Liver (tissue), 9 donors: ENCODE results near the gene HOXA4. TPM values are rescaled to one million over a fixed set of nuclear protein-coding genes. Genes with fewer than 3 reads are reported as not detected.
A peak's percentile ranks its signal among the peaks of the same experiment; 100 is the strongest.

Experiments
- DNase-seq: peaks from one replicate; pipeline ENCODE4 v3.0.0-alpha.2; 2017; ENCODE audit warnings: low spot score
- H3K27ac ChIP-seq, 2 donors: one replicate each; pipeline ENCODE4 v1.7.0; 2013; ENCODE audit warnings: inconsistent platforms in 2 of 2, low read length in 2 of 2, control low read depth in 1 of 2, low read depth in 1 of 2, mild to moderate bottlenecking in 1 of 2
- H3K27me3 ChIP-seq, 4 donors: one replicate each; pipeline versions ENCODE4 v1.6.1 to v1.7.0; 2013; ENCODE audit warnings: low read length in 3 of 4, inconsistent platforms in 1 of 4, mild to moderate bottlenecking in 1 of 4, moderate library complexity in 1 of 4; ENCODE audit not compliant: control insufficient read depth in 4 of 4, insufficient read depth in 4 of 4
- H3K36me3 ChIP-seq, 4 donors: one replicate each; pipeline versions ENCODE4 v1.6.1 to v1.7.0; 2013; ENCODE audit warnings: low read length in 3 of 4, mild to moderate bottlenecking in 3 of 4, low read depth in 1 of 4, moderate library complexity in 1 of 4; ENCODE audit not compliant: control insufficient read depth in 4 of 4, insufficient read depth in 3 of 4
- H3K4me1 ChIP-seq, 4 donors: one replicate each; pipeline versions ENCODE4 v1.6.1 to v1.7.0; 2013; ENCODE audit warnings: low read length in 3 of 4, mild to moderate bottlenecking in 3 of 4, moderate library complexity in 1 of 4; ENCODE audit not compliant: control insufficient read depth in 4 of 4, insufficient read depth in 4 of 4
- H3K4me3 ChIP-seq, 3 donors: one replicate each; pipeline versions ENCODE4 v1.6.1 to v1.7.0; 2013; ENCODE audit warnings: low read length in 3 of 3, control low read depth in 1 of 3, low read depth in 1 of 3, mild to moderate bottlenecking in 1 of 3
- H3K9ac ChIP-seq, 2 donors: one replicate each; pipeline ENCODE4 v1.7.0; 2013; ENCODE audit warnings: low read length in 2 of 2, mild to moderate bottlenecking in 2 of 2, moderate library complexity in 2 of 2, control low read depth in 1 of 2, low read depth in 1 of 2
- H3K9me3 ChIP-seq, 4 donors: one replicate each; pipeline versions ENCODE4 v1.6.1 to v1.7.0; 2013; ENCODE audit warnings: low read length in 3 of 4; ENCODE audit not compliant: control insufficient read depth in 4 of 4
- CTCF ChIP-seq: fragments of 150-350 bp; IDR thresholded peaks from 2 replicates; pipeline ENCODE4 v1.5.1; 2017; ENCODE audit warnings: improper control_type of control experiment, low read depth, low read length; ENCODE audit not compliant: missing input control
- GABPA ChIP-seq, 2 donors: IDR thresholded peaks in 1 of 2; conservative IDR thresholded peaks in 1 of 2; 2 replicates each; pipeline ENCODE4 v1.6.1; 2016; ENCODE audit warnings: antibody characterized with exemption in 2 of 2, mild to moderate bottlenecking in 1 of 2, moderate library complexity in 1 of 2
- HNF4A ChIP-seq, 2 donors: conservative IDR thresholded peaks; 2 replicates each; pipeline ENCODE4 v1.6.1; 2016; ENCODE audit warnings: antibody characterized with exemption in 2 of 2, mild to moderate bottlenecking in 2 of 2
- HNF4G ChIP-seq: IDR thresholded peaks from 2 replicates; pipeline ENCODE4 v1.6.1; 2016; ENCODE audit warnings: antibody characterized with exemption
- MAX ChIP-seq: IDR thresholded peaks from 2 replicates; pipeline ENCODE4 v1.6.1; 2016; ENCODE audit warnings: antibody characterized with exemption
- REST ChIP-seq: IDR thresholded peaks from 2 replicates; pipeline ENCODE4 v1.6.1; 2016; ENCODE audit warnings: antibody characterized with exemption, mild to moderate bottlenecking
- RXRA ChIP-seq, 2 donors: IDR thresholded peaks; 2 replicates each; pipeline ENCODE4 v1.6.1; 2017 to 2018; ENCODE audit warnings: antibody characterized with exemption in 2 of 2, mild to moderate bottlenecking in 1 of 2
- SP1 ChIP-seq: IDR thresholded peaks from 2 replicates; pipeline ENCODE4 v1.6.1; 2018; ENCODE audit warnings: antibody characterized with exemption, mild to moderate bottlenecking
- TAF1 ChIP-seq: conservative IDR thresholded peaks from 2 replicates; pipeline ENCODE4 v1.6.1; 2016; ENCODE audit warnings: antibody characterized with exemption, mild to moderate bottlenecking
- ZBTB33 ChIP-seq: IDR thresholded peaks from 2 replicates; pipeline ENCODE4 v1.6.1; 2016; ENCODE audit warnings: antibody characterized with exemption
- WGBS: extraction: QIAGEN DNeasy Blood & Tissue Kit; methylation state at CpG from one replicate; pipeline ENCODE4 v1.1.7; 2013; 5-methylcytosine and 5-hydroxymethylcytosine counted together
- polyA plus RNA-seq, 2 donors: library from polyadenylated mRNA; stranded (reverse) in 1 of 2; unstranded in 1 of 2; fragments of 200-250 nt in 1 of 2; fragments of >200 nt in 1 of 2; fragmentation: Nextera tagmentation in 1 of 2; extraction: Ambion mirVana in 1 of 2; gene quantifications; one replicate each; pipeline versions ENCODE4 v1.2.1 to v1.2.3, GENCODE V29; 2013 to 2015
- total RNA-seq, 2 donors: library from RNA; depleted of rRNA; stranded (reverse); fragments of >200 nt; gene quantifications; one replicate each; pipeline ENCODE4 v1.2.3, GENCODE V29; 2014
- donor health status: healthy.
- donor health status: healthy.
- donor health status: healthy.
- donor health status: healthy.
- donor health status: healthy.

Gene HOXA4
- total RNA-seq, result under 1 TPM; 0.17 to 0.28 TPM
- polyA plus RNA-seq, result 1 to 10 TPM in 1 of 2 donors, under 1 TPM in 1; 0.32 to 1.1 TPM

- peak; percentile 83 for DNase-seq
- Histone ChIP-seq H3K27me3 (peaks cover 0 to 21% (median 8%) of the 10 kb centered on the region in 4 donors), H3K4me1 (peaks cover 0 to 9% (median 1%) of the 10 kb centered on the region in 4 donors), H3K27ac (peak within 1 kb of the TSS; percentile 63 to 70), H3K9ac (no peak within 1 kb of the TSS), H3K9me3 (peaks cover 0 to 2% (median 0%) of the 10 kb centered on the region in 4 donors), H3K4me3 (peak within 1 kb of the TSS; percentile 30 to 57 (median 49)), H3K36me3 (no peaks in the 10 kb centered on the region)
- TF ChIP-seq REST, result no peak
- peak; percentile 20 for TF ChIP-seq SP1
- 10% methylated on average over 67 of the region's 67 CpGs for WGBS
These were observed at the start of gene HOXA4 for GRCh38 chr7:27130540-27131389. Gene HOXA4 (minus strand): TSS chr7:27130757. CDS start chr7:27130733, 24 bp downstream.

GRCh38 chr7:27179503-27180430 is 49.2 kb upstream of the HOXA4 start:
- Histone ChIP-seq H3K4me3 (no peak overlapping the region), H3K4me1 (peaks cover 2 to 19% (median 13%) of the 10 kb centered on the region in 4 donors), H3K27me3 (peaks cover 18 to 68% (median 24%) of the 10 kb centered on the region in 4 donors), H3K36me3 (no peaks in the 10 kb centered on the region), H3K9ac (no peak overlapping the region), H3K9me3 (peaks cover 0 to 1% (median 0%) of the 10 kb centered on the region in 4 donors), H3K27ac (no peak overlapping the region)
- TF ChIP-seq GABPA (IDR thresholded peaks at IDR 0.05 in 1 of 2, conservative IDR thresholded peaks at IDR 0.05 in 1 of 2), result no peak
- no peak for TF ChIP-seq SP1
- TF ChIP-seq CTCF, result peak; percentile 52
- WGBS, result 9% methylated on average over 56 of the region's 56 CpGs
- peak; percentile 74 for DNase-seq

GRCh38 chr7:27179030-27179429 is 48.5 kb upstream of the HOXA4 start:
- TF ChIP-seq HNF4A (conservative IDR thresholded peaks at IDR 0.05) (no peak), TAF1 (no peak), SP1 (no peak), ZBTB33 (no peak), MAX (no peak), HNF4G (no peak), RXRA (IDR thresholded peaks at IDR 0.05) (no peak)
- DNase-seq, result no peak
- H3K4me1 ChIP-seq, result peaks cover 2 to 16% (median 9%) of the 10 kb centered on the region in 4 donors
- no peak overlapping the region for H3K4me3 ChIP-seq
- peaks cover 23 to 71% (median 25%) of the 10 kb centered on the region in 4 donors for H3K27me3 ChIP-seq
- no peaks in the 10 kb centered on the region for H3K36me3 ChIP-seq
- no peak overlapping the region for H3K27ac ChIP-seq
- H3K9ac ChIP-seq, result no peak overlapping the region
- 33% methylated on average over 14 of the region's 14 CpGs for WGBS
- H3K9me3 ChIP-seq, result no peaks in the 10 kb centered on the region
